Testis (tissue), 3 donors: ENCODE measurements around the gene HAAO. TPM values are rescaled to one million over a fixed set of nuclear protein-coding genes. Genes with fewer than 3 reads are reported as not detected.

Experiments
- DNase-seq: peaks from one replicate; pipeline ENCODE4 v3.0.0-alpha.2; 2019
- H3K27ac ChIP-seq, 2 donors: fragments of 200-600 bp; sonication (generic); one replicate each; pipeline ENCODE4 v1.5.1; 2019
- H3K27me3 ChIP-seq: fragments of 200-600 bp; sonication (generic); one replicate; pipeline ENCODE4 v1.5.1; 2019
- H3K36me3 ChIP-seq: fragments of 200-600 bp; sonication (generic); one replicate; pipeline ENCODE4 v1.5.1; 2017; ENCODE audit warnings: low read depth; ENCODE audit errors: missing control alignments
- H3K4me1 ChIP-seq: fragments of 200-600 bp; sonication (generic); one replicate; pipeline ENCODE4 v1.5.1; 2019
- H3K4me3 ChIP-seq, 2 donors: fragments of 200-600 bp; sonication (generic); one replicate each; pipeline ENCODE4 v1.5.1; 2017 to 2019
- H3K9me3 ChIP-seq: fragments of 200-600 bp; sonication (generic); one replicate; pipeline ENCODE4 v1.5.1; 2017
- CTCF ChIP-seq, 3 experiments: fragments of 450-650 bp in 2 of 3; fragments of 200-600 bp in 1 of 3; sonication (generic) in 1 of 3; IDR thresholded peaks; one replicate each; pipeline ENCODE4 v1.5.1; 2016 to 2019; ENCODE audit warnings: antibody characterized with exemption in 3 of 3, mild to moderate bottlenecking in 2 of 3, moderate library complexity in 1 of 3
- POLR2A ChIP-seq: fragments of 450-650 bp; IDR thresholded peaks from one replicate; pipeline ENCODE4 v1.6.1; 2017; ENCODE audit warnings: antibody characterized with exemption, mild to moderate bottlenecking, moderate library complexity
- WGBS, 2 donors: methylation state at CpG; one replicate each; pipeline ENCODE4 v1.1.5; 2018; 5-methylcytosine and 5-hydroxymethylcytosine counted together
- intact Hi-C: fragments of 100-400 bp; cut with DNase I; formaldehyde crosslinking; loops from one replicate; pipeline ENCODE4 v1.15.1; 2023; ENCODE audit warnings: low total_unique reads
- polyA plus RNA-seq: library from polyadenylated mRNA; stranded (reverse); fragments of 350-450 nt; fragmentation: Illumina TruSeq; extraction: RNeasy Lipid Tissue Mini Kit (QIAGEN cat#74804); gene quantifications from one replicate; pipeline ENCODE4 v1.2.3, GENCODE V29; 2014; ENCODE audit warnings: low read depth, low replicate concordance; ENCODE audit not compliant: insufficient read depth
- total RNA-seq, 2 donors: library from RNA; depleted of rRNA; stranded (reverse); fragments of >200 nt; gene quantifications; one replicate each; pipeline ENCODE4 v1.2.3, GENCODE V29; 2016

Gene HAAO
- total and polyA plus RNA-seq, 3 donors from 2014 or later = 3.2 to 6.0 (median 5.3) TPM

DNA sequence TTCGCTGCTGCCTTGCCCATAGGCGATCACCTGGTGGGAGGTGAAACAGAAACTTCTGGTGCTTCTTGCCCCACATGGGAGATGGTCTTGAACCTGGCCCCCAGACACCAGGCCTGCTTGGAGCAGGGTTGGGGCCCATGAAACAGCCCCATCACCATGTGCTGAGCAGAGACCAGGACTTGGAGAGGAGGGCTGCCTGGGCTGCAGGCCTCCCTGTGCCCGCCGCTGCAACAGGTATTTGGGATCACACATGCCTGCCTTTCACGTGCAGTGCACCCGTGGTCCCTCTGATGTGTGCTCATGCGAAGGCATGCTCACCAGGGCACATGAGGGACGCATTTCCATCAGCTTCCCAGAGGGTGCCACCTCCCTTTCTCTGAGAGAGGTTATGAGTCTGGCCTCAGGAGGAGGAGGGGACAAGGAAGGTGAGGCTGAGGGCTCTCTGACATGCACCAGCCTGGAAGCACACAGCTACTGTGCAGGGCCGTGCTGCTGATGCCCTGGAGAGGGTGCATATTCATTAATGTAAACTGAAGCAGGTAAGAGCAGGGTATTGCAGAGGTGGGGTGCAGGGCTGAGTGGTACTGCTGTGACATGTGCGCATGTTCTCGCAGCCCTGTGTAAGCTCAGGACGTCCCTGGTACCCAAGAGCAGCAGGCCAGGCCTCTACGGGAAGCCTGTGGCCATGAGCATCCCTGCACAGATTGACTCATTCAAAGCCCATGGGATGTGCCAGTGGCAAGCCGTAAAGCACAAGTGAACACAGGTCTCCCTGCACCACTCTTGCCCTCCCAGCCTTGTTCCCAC lies 24.3 kb downstream of the HAAO start:
- Histone ChIP-seq H3K36me3 (no peaks in the 10 kb centered on the region), H3K27me3 (no peaks in the 10 kb centered on the region), H3K4me3 (no peak overlapping the region), H3K27ac (no peak overlapping the region), H3K9me3 (no peaks in the 10 kb centered on the region), H3K4me1 (no peaks in the 10 kb centered on the region)
- no peak for DNase-seq
- WGBS, 2 donors = 79 to 80% methylated on average over 13 to 14 of the region's 14 CpGs
- TF ChIP-seq POLR2A = no peak
- no peak for TF ChIP-seq CTCF (IDR thresholded peaks at IDR 0.05)
- intact Hi-C loops = no loop called here

DNA sequence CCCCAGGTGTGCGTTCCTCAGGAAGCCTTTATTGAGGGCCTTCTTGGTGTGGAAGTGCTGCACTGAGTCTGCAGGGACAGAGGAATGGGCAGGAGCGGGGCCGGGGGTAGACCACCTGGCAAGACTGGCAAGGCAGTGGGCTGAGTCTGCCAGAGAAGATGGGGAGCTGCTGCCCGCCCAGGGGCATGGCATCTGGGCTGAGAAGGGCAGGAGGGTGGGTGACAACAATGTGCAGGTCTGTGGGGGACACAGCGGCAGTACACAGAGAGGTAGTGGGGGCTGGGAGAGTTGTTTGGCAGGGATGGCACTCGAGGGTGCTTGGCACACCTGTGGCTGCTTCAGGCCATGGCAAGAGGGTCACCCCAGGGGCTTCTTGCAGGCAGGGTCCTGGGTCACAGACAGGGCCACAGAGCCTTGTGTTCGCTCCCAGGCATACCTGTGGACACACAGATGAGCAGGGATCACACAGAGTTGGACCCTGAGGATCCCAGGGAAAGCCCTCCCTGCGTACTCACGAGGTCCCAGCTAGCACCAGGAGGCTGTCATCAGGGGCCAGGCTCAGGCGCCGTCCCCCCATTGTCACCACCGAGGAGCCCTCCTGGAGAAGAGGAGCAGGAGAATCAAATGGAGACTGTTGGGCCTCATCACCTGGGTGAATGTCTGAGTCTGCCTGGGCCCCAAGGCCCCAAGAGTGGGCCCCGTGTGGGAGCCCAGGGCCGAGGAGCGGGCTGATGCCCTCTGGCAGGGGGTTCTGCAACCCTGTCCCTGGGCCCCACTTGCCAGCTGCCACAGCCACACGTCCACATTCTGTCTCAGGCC lies 25.1 kb downstream of the HAAO start:
- intact Hi-C loops = no loop called here
- no peak for DNase-seq
- no peaks in the 10 kb centered on the region for H3K9me3 ChIP-seq

DNA sequence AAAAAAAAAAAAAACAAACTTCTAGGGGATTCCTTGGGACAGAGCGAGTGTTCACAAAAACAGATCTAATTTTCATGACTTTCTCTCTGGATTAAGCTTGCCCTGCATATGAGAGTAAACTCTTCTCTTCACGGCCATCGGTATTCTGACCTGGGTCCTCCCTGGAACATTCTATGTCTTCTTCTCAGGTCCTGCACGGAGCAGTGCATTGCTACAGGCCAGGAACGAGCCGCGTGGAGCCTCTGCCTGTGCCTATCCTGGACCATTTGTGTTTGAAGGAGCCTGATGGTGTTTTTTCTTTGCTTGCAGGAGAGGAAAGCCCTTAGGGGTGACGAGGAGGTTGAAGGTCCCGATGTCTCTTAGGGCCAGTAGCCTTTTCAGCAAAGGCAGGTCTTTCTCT lies 26.7 kb downstream of the HAAO start:
- Histone ChIP-seq H3K4me1 (no peaks in the 10 kb centered on the region), H3K9me3 (no peaks in the 10 kb centered on the region), H3K27me3 (no peaks in the 10 kb centered on the region), H3K4me3 (no peak overlapping the region), H3K36me3 (no peaks in the 10 kb centered on the region), H3K27ac (no peak overlapping the region)
- 88 to 89% methylated on average over 9 of the region's 9 CpGs for WGBS, 2 donors
- intact Hi-C loops = no loop called here
- no peak for DNase-seq
- TF ChIP-seq POLR2A (no peak), CTCF (IDR thresholded peaks at IDR 0.05) (no peak)

More for the DNA sequence above, 25.1 kb downstream of the HAAO start:
- H3K27ac ChIP-seq = no peak overlapping the region
- 87 to 89% methylated on average over 7 to 16 of the region's 16 CpGs for WGBS, 2 donors
- no peak overlapping the region for H3K4me3 ChIP-seq
- H3K27me3 ChIP-seq = no peaks in the 10 kb centered on the region
- H3K36me3 ChIP-seq = no peaks in the 10 kb centered on the region
- TF ChIP-seq POLR2A (no peak), CTCF (IDR thresholded peaks at IDR 0.05) (no peak)
- H3K4me1 ChIP-seq = no peaks in the 10 kb centered on the region

GRCh38 chr2:42764901-42765300 lies 27.5 kb downstream of the HAAO start:
- Histone ChIP-seq H3K27ac (no peak overlapping the region), H3K36me3 (no peaks in the 10 kb centered on the region), H3K4me1 (no peaks in the 10 kb centered on the region), H3K9me3 (no peaks in the 10 kb centered on the region), H3K27me3 (no peaks in the 10 kb centered on the region), H3K4me3 (no peak overlapping the region)
- intact Hi-C loops = no loop called here
- WGBS, 2 donors = 97 to 100% methylated on average over 2 of the region's 2 CpGs
- no peak for TF ChIP-seq CTCF (IDR thresholded peaks at IDR 0.05)
- no peak for TF ChIP-seq POLR2A
- DNase-seq = peak; percentile 5
